Coronary artery (tissue), 2 donors: ENCODE data around the gene CCDC14.
"Not testable (repeated sequence)": the region's sequence is repeated elsewhere in the genome, so short reads cannot be mapped to it uniquely, and the experiment has no call there.

Source experiments
- DNase-seq: peaks from one replicate; pipeline ENCODE4 v3.0.0-alpha.2; 2017; ENCODE audit warnings: low spot score
- H3K27ac ChIP-seq, 2 donors: fragments of 200-600 bp; sonication (generic); one replicate each; pipeline ENCODE4 v1.5.1; 2016 to 2019
- H3K4me3 ChIP-seq: fragments of 200-600 bp; sonication (generic); 2 replicates; pipeline ENCODE4 v1.5.1; 2016; ENCODE audit warnings: mild to moderate bottlenecking, moderate library complexity
- CTCF ChIP-seq: fragments of 200-600 bp; sonication (generic); IDR thresholded peaks from one replicate; pipeline ENCODE4 v1.5.1; 2019; ENCODE audit warnings: antibody characterized with exemption

Gene CCDC14

GRCh38 chr3:123971406-123971805 is 10.4 kb upstream of the CCDC14 start:
- Histone ChIP-seq H3K4me3 (no peak overlapping the region), H3K27ac (no peak overlapping the region)
- no peak for DNase-seq
- no peak for TF ChIP-seq CTCF

- H3K4me3 ChIP-seq, DNase-seq, H3K27ac ChIP-seq: not testable (repeated sequence)
Observed at GRCh38 chr3:123967260-123967659, 6.2 kb upstream of the CCDC14 start.

GRCh38 chr3:123966799-123967198 is 5.8 kb upstream of the CCDC14 start:
- not testable (repeated sequence) for H3K27ac ChIP-seq, DNase-seq, H3K4me3 ChIP-seq

- not testable (repeated sequence) for H3K4me3 ChIP-seq, DNase-seq, H3K27ac ChIP-seq
Observed at GRCh38 chr3:123964793-123965192, 3.8 kb upstream of the CCDC14 start.

GRCh38 chr3:123961508-123961856 is 453 bp upstream of the CCDC14 start:
- TF ChIP-seq CTCF, result no peak
- Histone ChIP-seq H3K27ac (peak overlapping the region; percentile 83 to 86), H3K4me3 (peak overlapping the region; percentile 79)
- DNase-seq, result no peak

- no peak for TF ChIP-seq CTCF
- DNase-seq, result no peak
- Histone ChIP-seq H3K4me3 (no peak overlapping the region), H3K27ac (no peak overlapping the region)
Observed at GRCh38 chr3:123953735-123954134, 7.3 kb downstream of the CCDC14 start.

GRCh38 chr3:123952844-123953520 is 8.0 kb downstream of the CCDC14 start:
- TF ChIP-seq CTCF, result no peak
- Histone ChIP-seq H3K27ac (no peak overlapping the region), H3K4me3 (no peak overlapping the region)
- DNase-seq, result no peak

GRCh38 chr3:123951522-123952447 is 9.2 kb downstream of the CCDC14 start:
- Histone ChIP-seq H3K27ac (no peak overlapping the region), H3K4me3 (no peak overlapping the region)
- DNase-seq, result no peak
- no peak for TF ChIP-seq CTCF
